Stomach (tissue), 4 donors: ENCODE measurements around the gene SLC24A3.

ENCODE experiments used
- EP300 ChIP-seq: sonication (generic); formaldehyde crosslinking; IDR thresholded peaks from one replicate; pipeline ENCODE4 v1.6.1; 2017; ENCODE audit warnings: antibody characterized with exemption
- POLR2A ChIP-seq, 4 donors: fragments of 450-650 bp; IDR thresholded peaks; one replicate each; pipeline ENCODE4 v1.6.1; 2016; ENCODE audit warnings: antibody characterized with exemption in 4 of 4, control low read depth in 2 of 4, mild to moderate bottlenecking in 1 of 4, moderate library complexity in 1 of 4
- POLR2AphosphoS5 ChIP-seq, 3 donors: sonication (generic); formaldehyde crosslinking; IDR thresholded peaks; one replicate each; pipeline ENCODE4 v1.6.1; 2016; ENCODE audit warnings: antibody characterized with exemption in 3 of 3
- TF ChIP-seq, protein P1 (sequence below), 7 experiments: fragments of 450-650 bp in 4 of 7; fragments of 200-600 bp in 3 of 7; sonication (generic) in 3 of 7; IDR thresholded peaks; one replicate each; pipeline ENCODE4 v1.5.1; 2016 to 2019; ENCODE audit warnings: antibody characterized with exemption in 7 of 7, control low read depth in 2 of 7, mild to moderate bottlenecking in 1 of 7

GRCh38 chr20:19250346-19250745, 37.9 kb downstream of the SLC24A3 start:
- TF ChIP-seq POLR2A (IDR thresholded peaks at IDR 0.05) (no peak), EP300 (no peak), POLR2AphosphoS5 (IDR thresholded peaks at IDR 0.05) (no peak)
- TF ChIP-seq, protein P1, sequence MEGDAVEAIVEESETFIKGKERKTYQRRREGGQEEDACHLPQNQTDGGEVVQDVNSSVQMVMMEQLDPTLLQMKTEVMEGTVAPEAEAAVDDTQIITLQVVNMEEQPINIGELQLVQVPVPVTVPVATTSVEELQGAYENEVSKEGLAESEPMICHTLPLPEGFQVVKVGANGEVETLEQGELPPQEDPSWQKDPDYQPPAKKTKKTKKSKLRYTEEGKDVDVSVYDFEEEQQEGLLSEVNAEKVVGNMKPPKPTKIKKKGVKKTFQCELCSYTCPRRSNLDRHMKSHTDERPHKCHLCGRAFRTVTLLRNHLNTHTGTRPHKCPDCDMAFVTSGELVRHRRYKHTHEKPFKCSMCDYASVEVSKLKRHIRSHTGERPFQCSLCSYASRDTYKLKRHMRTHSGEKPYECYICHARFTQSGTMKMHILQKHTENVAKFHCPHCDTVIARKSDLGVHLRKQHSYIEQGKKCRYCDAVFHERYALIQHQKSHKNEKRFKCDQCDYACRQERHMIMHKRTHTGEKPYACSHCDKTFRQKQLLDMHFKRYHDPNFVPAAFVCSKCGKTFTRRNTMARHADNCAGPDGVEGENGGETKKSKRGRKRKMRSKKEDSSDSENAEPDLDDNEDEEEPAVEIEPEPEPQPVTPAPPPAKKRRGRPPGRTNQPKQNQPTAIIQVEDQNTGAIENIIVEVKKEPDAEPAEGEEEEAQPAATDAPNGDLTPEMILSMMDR (IDR thresholded peaks at IDR 0.05), result no peak
